DOHH2 (cell line): ENCODE measurements around the gene DHX36.

Experiments used
- EZH2phosphoT487 ChIP-seq: fragments of 200-600 bp; sonication (generic); IDR thresholded peaks from 2 replicates; pipeline ENCODE4 v1.6.1; 2017; ENCODE audit warnings: borderline replicate concordance, mild to moderate bottlenecking, antibody characterized with exemption, low read length, moderate library complexity, mixed read lengths
- TF ChIP-seq, protein P1 (sequence below): fragments of 200-600 bp; sonication (generic); IDR thresholded peaks from one replicate; pipeline ENCODE4 v1.5.1; 2014; ENCODE audit warnings: antibody characterized with exemption, mild to moderate bottlenecking, low read depth, low read length; ENCODE audit not compliant: poor library complexity, severe bottlenecking

- TF ChIP-seq, protein P1, sequence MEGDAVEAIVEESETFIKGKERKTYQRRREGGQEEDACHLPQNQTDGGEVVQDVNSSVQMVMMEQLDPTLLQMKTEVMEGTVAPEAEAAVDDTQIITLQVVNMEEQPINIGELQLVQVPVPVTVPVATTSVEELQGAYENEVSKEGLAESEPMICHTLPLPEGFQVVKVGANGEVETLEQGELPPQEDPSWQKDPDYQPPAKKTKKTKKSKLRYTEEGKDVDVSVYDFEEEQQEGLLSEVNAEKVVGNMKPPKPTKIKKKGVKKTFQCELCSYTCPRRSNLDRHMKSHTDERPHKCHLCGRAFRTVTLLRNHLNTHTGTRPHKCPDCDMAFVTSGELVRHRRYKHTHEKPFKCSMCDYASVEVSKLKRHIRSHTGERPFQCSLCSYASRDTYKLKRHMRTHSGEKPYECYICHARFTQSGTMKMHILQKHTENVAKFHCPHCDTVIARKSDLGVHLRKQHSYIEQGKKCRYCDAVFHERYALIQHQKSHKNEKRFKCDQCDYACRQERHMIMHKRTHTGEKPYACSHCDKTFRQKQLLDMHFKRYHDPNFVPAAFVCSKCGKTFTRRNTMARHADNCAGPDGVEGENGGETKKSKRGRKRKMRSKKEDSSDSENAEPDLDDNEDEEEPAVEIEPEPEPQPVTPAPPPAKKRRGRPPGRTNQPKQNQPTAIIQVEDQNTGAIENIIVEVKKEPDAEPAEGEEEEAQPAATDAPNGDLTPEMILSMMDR: no peak
- no peak for TF ChIP-seq EZH2phosphoT487
These were observed 99.4 kb downstream of the DHX36 start for GRCh38 chr3:154224866-154225265.
